ENCODE measurements around the gene EFHC1. TPM values are rescaled to one million over a fixed set of nuclear protein-coding genes. Genes with fewer than 3 reads are reported as not detected.

Gene EFHC1
- total RNA-seq, 1 donor from 2014 or later: 1.6 TPM

DNA sequence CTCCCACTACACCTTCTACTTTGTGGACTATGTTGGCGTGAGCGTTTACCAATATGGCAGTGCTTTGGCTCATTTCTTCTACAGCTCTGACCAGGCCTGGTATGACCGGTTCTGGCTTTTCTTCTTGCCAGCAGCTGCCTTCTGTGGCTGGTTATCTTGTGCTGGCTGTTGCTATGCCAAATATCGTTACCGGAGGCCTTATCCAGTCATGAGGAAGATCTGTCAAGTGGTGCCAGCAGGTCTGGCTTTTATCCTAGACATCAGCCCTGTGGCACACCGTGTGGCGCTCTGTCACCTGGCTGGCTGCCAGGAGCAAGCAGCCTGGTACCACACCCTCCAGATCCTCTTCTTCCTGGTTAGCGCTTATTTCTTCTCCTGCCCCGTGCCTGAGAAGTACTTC lies 16.5 kb upstream of the EFHC1 start:
- no peaks in the 10 kb centered on the region for H3K27me3 Mint-ChIP-seq (ENCODE audit: low read depth)
- no peak for DNase-seq (ENCODE audit: low spot score)
- H3K9me3 Mint-ChIP-seq: no peaks in the 10 kb centered on the region
- H3K27ac Mint-ChIP-seq: no peak overlapping the region
- H3K4me3 Mint-ChIP-seq (ENCODE audit: low read depth): no peak overlapping the region
- intact Hi-C loops (cut with micrococcal nuclease): no loop called here
- H3K36me3 Mint-ChIP-seq (ENCODE audit: low read depth): peaks cover 20% of the 10 kb centered on the region
- peaks cover 18% of the 10 kb centered on the region for H3K4me1 Mint-ChIP-seq (ENCODE audit: low read depth)

DNA sequence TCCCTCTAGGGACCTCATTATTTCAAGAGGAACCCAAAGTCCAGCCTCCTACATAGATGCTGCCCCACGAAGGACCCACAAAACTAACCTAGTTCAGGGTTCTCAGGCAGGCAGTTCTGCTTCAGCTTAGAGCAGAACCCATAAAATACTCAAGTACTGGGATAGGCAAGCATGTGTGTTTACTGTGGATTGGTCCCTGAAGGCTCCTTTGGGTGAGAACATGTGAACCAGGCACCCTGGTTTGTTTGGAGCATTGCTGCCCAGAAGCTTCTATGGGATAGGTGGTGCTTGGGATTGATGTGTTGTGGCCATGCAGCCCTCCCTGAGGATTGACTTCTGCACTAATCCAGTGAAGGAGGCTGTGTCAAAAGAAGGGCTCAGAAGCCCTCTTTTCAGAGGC lies 14.9 kb upstream of the EFHC1 start:
- intact Hi-C loops (cut with micrococcal nuclease): no loop called here
- H3K27ac Mint-ChIP-seq: no peak overlapping the region
- no peaks in the 10 kb centered on the region for H3K27me3 Mint-ChIP-seq (ENCODE audit: low read depth)
- H3K36me3 Mint-ChIP-seq (ENCODE audit: low read depth): peaks cover 20% of the 10 kb centered on the region
- no peak for DNase-seq (ENCODE audit: low spot score)
- peaks cover 7% of the 10 kb centered on the region for H3K4me1 Mint-ChIP-seq (ENCODE audit: low read depth)
- H3K4me3 Mint-ChIP-seq (ENCODE audit: low read depth): no peak overlapping the region
- no peaks in the 10 kb centered on the region for H3K9me3 Mint-ChIP-seq

DNA sequence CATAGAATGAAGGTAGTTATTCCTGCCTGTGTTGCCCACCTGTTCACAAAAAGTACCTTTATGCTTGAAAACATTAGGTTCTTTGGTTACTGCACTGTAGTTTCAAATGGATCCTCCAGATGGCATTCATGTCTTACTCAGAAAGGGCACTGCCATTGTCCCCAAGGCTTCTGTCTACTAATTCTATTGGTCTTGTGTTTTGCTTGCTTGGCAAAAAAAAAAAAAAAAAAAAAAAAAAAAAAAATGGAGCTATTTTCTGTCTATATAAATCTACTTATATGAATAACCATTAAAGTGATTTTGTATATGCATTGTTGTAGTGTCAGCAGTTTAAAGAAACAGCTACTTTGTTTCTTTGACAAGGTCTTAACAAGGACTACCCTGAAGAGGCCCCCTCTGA lies 12.7 kb upstream of the EFHC1 start:
- intact Hi-C loops (cut with micrococcal nuclease): no loop called here
- Mint-ChIP-seq H3K27me3 (ENCODE audit: low read depth) (peaks cover 2% of the 10 kb centered on the region), H3K27ac (no peak overlapping the region), H3K36me3 (ENCODE audit: low read depth) (peaks cover 20% of the 10 kb centered on the region), H3K4me1 (ENCODE audit: low read depth) (peaks cover 3% of the 10 kb centered on the region), H3K4me3 (ENCODE audit: low read depth) (no peak overlapping the region), H3K9me3 (no peaks in the 10 kb centered on the region)
- no peak for DNase-seq (ENCODE audit: low spot score)

DNA sequence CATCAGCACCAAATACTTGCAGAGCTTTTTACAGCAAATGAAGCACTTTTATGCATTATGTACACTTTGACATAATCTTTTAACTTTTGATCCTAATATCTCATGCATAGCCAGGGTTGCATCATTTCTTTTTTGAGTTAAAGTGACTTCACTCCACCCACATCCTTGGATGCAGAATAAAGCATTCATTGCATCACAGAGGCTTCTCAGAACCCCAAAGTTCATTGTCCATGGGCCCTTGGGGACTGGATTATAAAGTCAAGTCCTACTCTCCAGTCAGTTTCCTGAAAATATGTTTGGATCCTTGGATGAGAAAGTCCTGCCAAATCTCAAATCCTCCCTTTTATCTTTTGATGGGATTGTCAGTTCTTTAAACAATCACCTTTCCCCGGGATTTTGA lies 10.6 kb upstream of the EFHC1 start:
- Mint-ChIP-seq H3K36me3 (ENCODE audit: low read depth) (peaks cover 4% of the 10 kb centered on the region), H3K9me3 (no peaks in the 10 kb centered on the region), H3K27me3 (ENCODE audit: low read depth) (peaks cover 13% of the 10 kb centered on the region), H3K4me1 (ENCODE audit: low read depth) (peaks cover 3% of the 10 kb centered on the region), H3K4me3 (ENCODE audit: low read depth) (no peak overlapping the region), H3K27ac (no peak overlapping the region)
- no peak for DNase-seq (ENCODE audit: low spot score)
- intact Hi-C loops (cut with micrococcal nuclease): no loop called here

DNA sequence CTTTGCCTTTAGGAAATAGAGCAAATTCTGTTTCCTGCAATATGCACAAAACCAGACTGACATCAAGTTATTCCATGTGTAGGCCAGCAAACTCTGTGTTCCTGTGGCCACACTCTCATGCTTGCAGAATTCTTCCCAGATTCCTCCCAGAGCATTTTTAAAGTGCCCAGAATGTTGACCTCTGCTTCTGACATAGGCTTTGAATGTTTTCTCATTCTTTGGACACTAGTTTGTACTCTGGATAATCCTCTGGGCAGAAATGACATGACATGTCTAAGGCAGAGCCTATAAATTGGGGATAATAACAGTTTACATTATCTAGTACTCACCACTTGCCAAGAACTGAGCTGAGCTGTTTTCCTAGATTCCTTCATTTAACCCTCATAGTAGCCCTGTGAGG lies 9.2 kb upstream of the EFHC1 start:
- Mint-ChIP-seq H3K4me3 (ENCODE audit: low read depth) (no peak overlapping the region), H3K36me3 (ENCODE audit: low read depth) (no peaks in the 10 kb centered on the region)
- intact Hi-C loops (cut with micrococcal nuclease): no loop called here

DNA sequence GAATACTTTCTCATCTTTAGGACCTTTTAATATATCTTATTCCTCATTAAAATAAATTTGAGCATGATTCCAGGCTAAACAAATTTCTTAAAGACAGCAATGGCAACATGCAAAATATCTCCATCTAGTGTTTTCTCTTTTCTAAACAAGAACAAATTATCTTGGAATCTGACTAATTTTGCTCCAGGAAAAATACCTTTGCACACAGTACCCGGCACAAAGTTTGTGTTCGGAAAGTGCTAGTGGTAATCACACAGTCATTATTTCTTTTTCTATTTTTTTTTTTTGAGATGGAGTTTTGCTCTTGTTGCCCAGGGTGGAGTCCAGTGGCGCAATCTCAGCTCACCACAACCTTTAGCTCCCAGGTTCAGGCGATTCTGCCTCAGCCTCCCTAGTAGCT lies 8.2 kb upstream of the EFHC1 start:
- Mint-ChIP-seq H3K4me1 (ENCODE audit: low read depth) (peaks cover 17% of the 10 kb centered on the region), H3K27me3 (ENCODE audit: low read depth) (peaks cover 13% of the 10 kb centered on the region), H3K4me3 (ENCODE audit: low read depth) (no peak overlapping the region), H3K27ac (no peak overlapping the region), H3K36me3 (ENCODE audit: low read depth) (no peaks in the 10 kb centered on the region), H3K9me3 (no peaks in the 10 kb centered on the region)
- intact Hi-C loops (cut with micrococcal nuclease): no loop called here
- no peak for DNase-seq (ENCODE audit: low spot score)

More for the DNA sequence above, 9.2 kb upstream of the EFHC1 start:
- H3K27ac Mint-ChIP-seq: no peak overlapping the region
- peaks cover 13% of the 10 kb centered on the region for H3K27me3 Mint-ChIP-seq (ENCODE audit: low read depth)
- no peak for DNase-seq (ENCODE audit: low spot score)
- H3K9me3 Mint-ChIP-seq: no peaks in the 10 kb centered on the region
- H3K4me1 Mint-ChIP-seq (ENCODE audit: low read depth): peaks cover 12% of the 10 kb centered on the region

DNA sequence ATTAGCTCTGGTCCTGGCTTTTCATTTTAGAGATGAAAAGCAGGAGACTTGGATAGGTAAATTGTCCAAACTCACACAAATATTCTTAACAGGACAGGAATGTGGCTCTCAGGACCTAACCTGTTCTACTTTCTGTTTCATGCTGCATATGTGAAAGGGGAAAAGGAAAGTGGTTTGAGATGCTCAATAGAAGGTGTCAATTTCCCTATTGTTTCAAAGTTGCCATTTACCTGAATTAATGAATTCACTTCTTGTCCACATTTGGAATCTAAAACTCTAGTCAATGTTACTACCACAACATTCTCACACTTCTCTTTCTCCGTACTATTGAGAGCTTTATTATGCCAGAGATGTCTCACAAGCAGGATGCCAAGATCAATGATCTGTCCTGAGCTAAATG lies 4.8 kb upstream of the EFHC1 start:
- DNase-seq (ENCODE audit: low spot score): no peak
- Mint-ChIP-seq H3K27me3 (ENCODE audit: low read depth) (peaks cover 13% of the 10 kb centered on the region), H3K4me1 (ENCODE audit: low read depth) (peaks cover 22% of the 10 kb centered on the region), H3K36me3 (ENCODE audit: low read depth) (no peaks in the 10 kb centered on the region), H3K9me3 (no peaks in the 10 kb centered on the region), H3K27ac (no peak overlapping the region), H3K4me3 (ENCODE audit: low read depth) (no peak overlapping the region)
- intact Hi-C loops (cut with micrococcal nuclease): no loop called here

DNA sequence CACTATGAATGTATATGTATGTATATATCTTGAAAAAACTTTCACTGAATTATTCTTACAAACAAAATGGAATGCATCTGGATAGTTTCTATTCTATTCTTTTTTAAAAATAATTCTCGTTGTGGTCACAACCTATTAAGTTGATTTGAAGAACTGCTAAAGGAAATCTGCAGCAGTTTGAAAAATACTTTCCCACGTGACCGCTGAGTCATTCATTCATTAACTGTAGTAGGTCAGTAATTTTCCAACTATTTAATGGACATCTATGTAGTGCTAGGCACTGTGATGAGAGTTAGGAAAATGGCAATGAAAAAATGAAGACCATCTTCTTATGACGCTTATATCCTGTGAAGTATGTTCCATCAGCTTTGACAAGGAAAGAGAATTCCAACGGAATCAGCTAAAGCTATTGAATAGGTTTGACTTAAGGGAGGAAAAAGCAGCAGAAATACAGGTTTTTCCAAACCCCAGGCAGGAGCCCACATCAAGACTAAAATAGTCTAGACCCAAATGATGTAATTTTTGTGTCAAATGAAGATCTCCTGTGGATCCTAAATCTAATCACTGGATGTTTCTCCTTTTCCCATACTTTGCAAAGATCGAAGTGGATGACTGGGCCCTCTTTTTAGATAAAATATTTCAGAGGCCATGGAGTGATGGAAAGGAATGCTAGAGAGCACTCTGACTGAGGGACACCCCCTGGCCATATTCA lies 4.1 kb upstream of the EFHC1 start:
- peaks cover 13% of the 10 kb centered on the region for H3K27me3 Mint-ChIP-seq (ENCODE audit: low read depth)
- peaks cover 22% of the 10 kb centered on the region for H3K4me1 Mint-ChIP-seq (ENCODE audit: low read depth)
- H3K9me3 Mint-ChIP-seq: no peaks in the 10 kb centered on the region
- intact Hi-C loops (cut with micrococcal nuclease): loop anchor here (1.0 to 2.0 kb wide), 3 partner anchors 160 to 247 kb away; no protein-coding TSS in a partner anchor
- H3K4me3 Mint-ChIP-seq (ENCODE audit: low read depth): no peak overlapping the region
- no peak overlapping the region for H3K27ac Mint-ChIP-seq
- DNase-seq (ENCODE audit: low spot score): no peak
- no peaks in the 10 kb centered on the region for H3K36me3 Mint-ChIP-seq (ENCODE audit: low read depth)

DNA sequence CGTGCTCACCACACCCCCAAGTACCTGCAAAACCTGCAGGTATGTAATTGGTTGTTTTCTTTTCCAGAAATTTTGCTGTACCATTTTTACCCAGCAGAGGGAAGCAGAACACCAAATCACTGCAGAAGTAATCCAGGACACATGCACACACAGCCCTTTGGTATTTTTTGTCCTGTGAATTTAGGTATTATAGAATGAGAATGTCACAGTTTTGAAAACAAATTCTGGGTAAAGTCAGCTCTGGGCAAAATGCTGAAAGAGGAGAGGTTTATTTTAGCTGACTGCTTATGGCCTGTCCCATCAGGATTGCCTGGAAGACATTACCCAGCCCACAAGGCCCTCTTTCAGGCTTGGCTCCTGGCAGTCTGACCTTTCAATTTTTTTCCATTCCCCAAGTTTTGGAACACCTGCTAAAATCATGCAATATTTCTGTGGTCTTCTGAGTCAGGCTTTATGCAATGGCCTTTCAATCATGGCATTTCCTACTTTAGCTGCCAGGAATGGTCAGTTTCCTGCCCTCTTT lies 3.5 kb upstream of the EFHC1 start:
- Mint-ChIP-seq H3K27me3 (ENCODE audit: low read depth) (peaks cover 13% of the 10 kb centered on the region), H3K4me1 (ENCODE audit: low read depth) (peaks cover 22% of the 10 kb centered on the region), H3K27ac (no peak overlapping the region), H3K36me3 (ENCODE audit: low read depth) (no peaks in the 10 kb centered on the region), H3K4me3 (ENCODE audit: low read depth) (no peak overlapping the region), H3K9me3 (no peaks in the 10 kb centered on the region)
- DNase-seq (ENCODE audit: low spot score): no peak
- intact Hi-C loops (cut with micrococcal nuclease): loop anchor here (1.0 to 2.0 kb wide), 3 partner anchors 160 to 247 kb away; no protein-coding TSS in a partner anchor

DNA sequence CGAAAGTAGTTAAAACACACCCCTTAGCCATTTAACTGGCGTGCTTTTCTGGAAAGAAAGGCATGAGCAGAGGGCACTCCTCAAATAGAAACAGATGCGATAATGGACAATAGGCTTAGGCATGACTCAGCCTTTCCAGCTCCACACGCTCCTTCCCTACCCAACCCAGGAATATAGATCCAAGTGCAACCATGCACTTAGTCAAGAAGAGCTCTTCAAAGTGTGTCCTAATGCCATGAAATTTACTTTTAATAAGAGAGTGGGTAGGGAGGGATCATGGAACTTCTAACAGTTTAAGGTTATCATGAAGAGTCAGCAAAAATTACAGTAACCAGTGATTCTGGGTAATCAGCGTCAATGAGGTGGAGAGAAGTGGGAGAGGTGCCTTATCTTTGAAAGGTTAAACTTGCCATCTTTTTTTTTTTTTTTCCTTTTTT lies 2.4 kb upstream of the EFHC1 start:
- no peaks in the 10 kb centered on the region for H3K9me3 Mint-ChIP-seq
- no peak for DNase-seq (ENCODE audit: low spot score)
- H3K4me1 Mint-ChIP-seq (ENCODE audit: low read depth): peaks cover 22% of the 10 kb centered on the region
- intact Hi-C loops (cut with micrococcal nuclease): loop anchor here (2.0 kb wide), 1 partner anchor 181 kb away; no protein-coding TSS in a partner anchor
- H3K36me3 Mint-ChIP-seq (ENCODE audit: low read depth): no peaks in the 10 kb centered on the region
- peaks cover 11% of the 10 kb centered on the region for H3K27me3 Mint-ChIP-seq (ENCODE audit: low read depth)
- no peak overlapping the region for H3K4me3 Mint-ChIP-seq (ENCODE audit: low read depth)
- H3K27ac Mint-ChIP-seq: no peak overlapping the region

DNA sequence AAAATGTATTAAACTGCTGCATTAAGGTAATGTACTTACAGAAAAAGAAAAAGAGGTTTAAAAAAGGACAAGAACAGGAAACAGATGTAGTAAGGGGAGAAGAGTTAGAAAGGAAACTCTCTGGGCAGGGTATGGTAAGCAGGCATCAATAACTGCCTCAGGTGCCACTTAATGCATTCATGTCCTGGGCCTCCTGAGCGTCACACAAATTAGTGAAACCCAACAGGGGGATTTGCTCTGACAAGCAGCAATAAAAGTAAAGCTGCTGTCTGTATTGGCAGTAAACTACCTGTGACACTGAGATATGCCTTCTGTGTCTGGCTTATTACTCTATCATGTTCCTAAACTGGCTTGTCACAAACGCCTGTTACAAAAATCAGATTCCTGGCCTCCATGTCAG lies 1.5 kb upstream of the EFHC1 start:
- no peak overlapping the region for H3K4me3 Mint-ChIP-seq (ENCODE audit: low read depth)
- peaks cover 22% of the 10 kb centered on the region for H3K4me1 Mint-ChIP-seq (ENCODE audit: low read depth)
- H3K9me3 Mint-ChIP-seq: no peaks in the 10 kb centered on the region
- intact Hi-C loops (cut with micrococcal nuclease): no loop called here
- no peaks in the 10 kb centered on the region for H3K36me3 Mint-ChIP-seq (ENCODE audit: low read depth)
- no peak for DNase-seq (ENCODE audit: low spot score)
- H3K27ac Mint-ChIP-seq: no peak overlapping the region
- H3K27me3 Mint-ChIP-seq (ENCODE audit: low read depth): peaks cover 9% of the 10 kb centered on the region

DNA sequence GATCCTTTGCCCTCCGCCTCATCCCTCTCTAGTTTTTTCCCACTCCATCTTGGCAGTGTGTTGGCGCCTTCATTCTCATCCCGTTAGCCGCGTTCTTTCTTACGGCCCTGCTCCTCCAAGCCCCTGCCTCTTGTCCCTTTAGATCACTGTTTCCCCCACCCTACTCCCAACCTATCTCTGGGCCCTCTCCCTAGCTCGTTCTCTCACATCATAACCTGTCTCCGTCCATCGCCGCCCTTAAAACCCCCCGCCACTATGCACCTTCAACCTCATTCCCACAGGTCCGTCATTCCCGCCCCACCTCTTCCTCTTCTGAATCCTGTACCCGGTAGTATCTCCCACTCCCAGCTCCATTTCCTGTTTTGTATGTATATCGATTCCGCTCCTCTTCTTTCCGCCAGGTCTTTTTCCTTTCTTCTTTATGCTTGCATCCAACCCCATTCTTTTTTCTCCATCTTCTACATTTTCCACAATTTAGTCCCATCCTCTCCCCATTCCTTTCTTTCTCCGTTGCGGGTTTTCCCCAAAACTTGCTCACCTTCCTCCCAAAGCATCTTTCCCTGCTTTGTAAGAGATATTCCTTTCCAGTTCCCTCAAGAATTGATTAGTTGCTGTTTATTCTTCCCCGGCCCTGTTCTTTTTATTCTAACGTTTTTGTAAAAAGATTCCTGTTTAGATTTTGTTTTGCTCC lies 671 bp downstream of the EFHC1 start:
- no peaks in the 10 kb centered on the region for H3K9me3 Mint-ChIP-seq
- peaks cover 8% of the 10 kb centered on the region for H3K27me3 Mint-ChIP-seq (ENCODE audit: low read depth)
- intact Hi-C loops (cut with micrococcal nuclease): loop anchor here (1.0 to 2.0 kb wide), 5 partner anchors 22 to 643 kb away; partner anchors contain the start of gene GSTA4
- no peak for DNase-seq (ENCODE audit: low spot score)
- peaks cover 13% of the 10 kb centered on the region for H3K4me1 Mint-ChIP-seq (ENCODE audit: low read depth)
- H3K27ac Mint-ChIP-seq: no peak overlapping the region
- H3K4me3 Mint-ChIP-seq (ENCODE audit: low read depth): no peak overlapping the region
- H3K36me3 Mint-ChIP-seq (ENCODE audit: low read depth): no peaks in the 10 kb centered on the region

DNA sequence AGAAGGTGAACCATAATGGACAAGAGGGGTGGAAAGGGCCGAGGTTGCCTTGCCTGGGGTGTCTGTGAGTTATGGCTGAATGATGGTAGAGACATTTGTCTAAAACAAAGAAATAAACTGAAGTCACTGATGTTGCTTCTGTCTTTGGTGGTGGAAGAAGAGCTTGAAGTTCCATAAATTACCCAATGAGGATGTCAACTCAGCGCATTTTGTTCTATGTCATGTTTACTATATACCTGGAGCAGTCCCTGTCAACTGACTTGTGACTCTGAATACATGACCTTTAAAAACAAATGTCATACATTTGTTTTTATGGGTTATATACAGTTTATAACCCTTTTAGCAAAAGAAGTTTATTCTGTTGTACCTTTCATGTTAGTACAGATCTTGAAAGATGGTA lies 2.0 kb downstream of the EFHC1 start:
- H3K4me3 Mint-ChIP-seq (ENCODE audit: low read depth): no peak overlapping the region
- intact Hi-C loops (cut with micrococcal nuclease): no loop called here
- H3K36me3 Mint-ChIP-seq (ENCODE audit: low read depth): no peaks in the 10 kb centered on the region
- H3K9me3 Mint-ChIP-seq: no peaks in the 10 kb centered on the region
- peaks cover 8% of the 10 kb centered on the region for H3K4me1 Mint-ChIP-seq (ENCODE audit: low read depth)
- no peak for DNase-seq (ENCODE audit: low spot score)
- H3K27me3 Mint-ChIP-seq (ENCODE audit: low read depth): peaks cover 8% of the 10 kb centered on the region
- no peak overlapping the region for H3K27ac Mint-ChIP-seq
